Measurements from ENCODE around the gene ZNF768.

ZNF768 gene

GRCh38 chr16:30556125-30556473, 29.7 kb upstream of the ZNF768 start:
- no peak overlapping the region for H3K4me3 ChIP-seq (ENCODE audit: control insufficient read depth, low read depth, low read length)
- no peak for DNase-seq (ENCODE audit: low read depth)
- no peak for TF ChIP-seq CTCF (IDR thresholded peaks at IDR 0.05; ENCODE audit: control insufficient read depth, insufficient read depth, low read depth, low read length, missing control alignments)

DNA sequence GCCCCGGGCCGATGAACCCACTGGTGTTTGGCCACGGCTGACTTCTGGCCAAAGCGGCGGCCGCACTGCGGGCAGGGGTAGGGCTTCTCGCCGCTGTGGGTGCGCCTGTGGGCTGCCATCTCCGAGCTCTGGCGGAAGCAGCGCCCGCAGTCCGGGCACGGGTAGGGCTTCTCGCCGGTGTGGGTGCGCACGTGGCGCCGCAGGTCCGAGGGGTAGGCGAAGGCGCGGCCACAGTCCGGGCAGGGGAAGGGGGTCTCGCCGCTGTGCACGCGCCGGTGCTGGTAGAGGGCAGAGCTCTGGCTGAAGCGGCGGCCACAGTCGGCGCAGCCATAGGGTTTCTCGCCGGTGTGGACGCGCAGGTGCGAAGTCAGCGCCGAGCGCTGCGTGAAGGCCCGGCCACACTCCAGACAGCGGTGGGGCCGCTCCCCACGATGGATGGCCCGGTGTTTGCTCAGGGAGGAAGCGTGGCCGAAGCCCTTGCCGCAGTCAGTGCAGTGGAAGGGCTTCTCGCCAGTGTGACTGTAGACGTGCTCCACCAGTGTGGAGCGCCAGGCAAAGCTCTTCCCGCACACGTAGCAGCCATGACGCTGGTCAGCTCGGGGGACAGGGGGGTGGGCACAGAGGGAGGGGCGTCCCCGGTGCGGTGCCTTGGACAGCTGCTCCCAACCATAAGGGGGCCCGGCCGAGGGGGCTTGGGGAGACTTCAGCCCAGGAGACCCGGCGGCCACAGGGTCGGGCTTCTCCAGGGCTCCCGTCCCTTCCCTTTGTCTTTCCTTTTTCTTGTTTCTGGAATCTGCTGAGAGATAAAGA, 29.2 kb upstream of the ZNF768 start:
- no peak for TF ChIP-seq CTCF (IDR thresholded peaks at IDR 0.05; ENCODE audit: control insufficient read depth, insufficient read depth, low read depth, low read length, missing control alignments)
- no peak for DNase-seq (ENCODE audit: low read depth)
- H3K4me3 ChIP-seq (ENCODE audit: control insufficient read depth, low read depth, low read length): no peak overlapping the region

- DNase-seq (ENCODE audit: low read depth): no peak
- H3K4me3 ChIP-seq (ENCODE audit: control insufficient read depth, low read depth, low read length): no peak overlapping the region
- TF ChIP-seq CTCF (IDR thresholded peaks at IDR 0.05; ENCODE audit: control insufficient read depth, insufficient read depth, low read depth, low read length, missing control alignments): no peak
These were observed 28.4 kb upstream of the ZNF768 start for GRCh38 chr16:30554557-30555314.

GRCh38 chr16:30553393-30553899, 27.1 kb upstream of the ZNF768 start:
- TF ChIP-seq CTCF (IDR thresholded peaks at IDR 0.05; ENCODE audit: control insufficient read depth, insufficient read depth, low read depth, low read length, missing control alignments): no peak
- DNase-seq (ENCODE audit: low read depth): no peak
- H3K4me3 ChIP-seq (ENCODE audit: control insufficient read depth, low read depth, low read length): no peak overlapping the region

- no peak overlapping the region for H3K4me3 ChIP-seq (ENCODE audit: control insufficient read depth, low read depth, low read length)
- DNase-seq (ENCODE audit: low read depth): no peak
- no peak for TF ChIP-seq CTCF (IDR thresholded peaks at IDR 0.05; ENCODE audit: control insufficient read depth, insufficient read depth, low read depth, low read length, missing control alignments)
These were observed 26.6 kb upstream of the ZNF768 start for GRCh38 chr16:30552956-30553355.

GRCh38 chr16:30551781-30552180, 25.4 kb upstream of the ZNF768 start:
- no peak overlapping the region for H3K4me3 ChIP-seq (ENCODE audit: control insufficient read depth, low read depth, low read length)
- no peak for TF ChIP-seq CTCF (IDR thresholded peaks at IDR 0.05; ENCODE audit: control insufficient read depth, insufficient read depth, low read depth, low read length, missing control alignments)
- no peak for DNase-seq (ENCODE audit: low read depth)

Measured in AG09309 (cell line).